Measurements from ENCODE around the gene DONSON. TPM values are rescaled to one million over a fixed set of nuclear protein-coding genes. Genes with fewer than 3 reads are reported as not detected.

DONSON gene
- total RNA-seq, 1 experiment from 2014 or later = 35.3 TPM

- Histone ChIP-seq H3K4ac (ENCODE audit: low read depth, low read length) (no peak overlapping the region), H3T11ph (ENCODE audit: low read length) (no peak overlapping the region), H2BK15ac (ENCODE audit: low read depth, low read length) (no peak overlapping the region), H4K91ac (ENCODE audit: insufficient read length, low read depth, low read length) (no peak overlapping the region), H3K79me1 (ENCODE audit: insufficient read depth, low read depth, low read length, poor library complexity, severe bottlenecking) (no peaks in the 10 kb centered on the region), H3K23me2 (ENCODE audit: insufficient read length, low read depth, low read length, poor library complexity, severe bottlenecking) (no peaks in the 10 kb centered on the region), H3K4me1 (ENCODE audit: insufficient read depth, low read length) (no peaks in the 10 kb centered on the region), H3K79me2 (ENCODE audit: insufficient read depth, low read length) (no peaks in the 10 kb centered on the region), H3K27me3 (ENCODE audit: insufficient read depth, low read length) (no peaks in the 10 kb centered on the region), H3K9me3 (ENCODE audit: control insufficient read depth, low read depth, low read length) (no peaks in the 10 kb centered on the region), H4K20me1 (ENCODE audit: control insufficient read depth, insufficient read depth, insufficient read length) (no peaks in the 10 kb centered on the region), H3K27ac (ENCODE audit: insufficient read length, low read depth, low read length) (no peak overlapping the region), H3K9ac (ENCODE audit: extremely low read depth, insufficient read length, low read length) (no peak overlapping the region), H2BK20ac (ENCODE audit: low read depth, low read length, poor library complexity, severe bottlenecking) (no peak overlapping the region), H3K18ac (ENCODE audit: insufficient read length, low read depth, low read length) (no peak overlapping the region), H2BK5ac (ENCODE audit: insufficient read length, low read length) (no peak overlapping the region), H3K4me2 (ENCODE audit: insufficient read depth, insufficient read length, low read length) (no peak overlapping the region), H4K5ac (ENCODE audit: insufficient read length, low read depth, low read length) (no peak overlapping the region), H2BK12ac (ENCODE audit: insufficient read length, low read depth, low read length) (no peak overlapping the region), H2AFZ (ENCODE audit: low read length) (no peak overlapping the region), H2BK120ac (ENCODE audit: low read depth, low read length, poor library complexity, severe bottlenecking) (no peak overlapping the region), H4K8ac (replicated peaks; ENCODE audit: insufficient read length, low read depth, low read length) (no peak overlapping the region), H3K14ac (ENCODE audit: insufficient read depth, low read length) (no peak overlapping the region), H3K56ac (ENCODE audit: insufficient read length, low read depth, low read length) (no peak overlapping the region), H3K23ac (ENCODE audit: insufficient read length, low read depth, low read length) (no peak overlapping the region), H2AK5ac (ENCODE audit: insufficient read length, low read length) (no peak overlapping the region)
- no CpG with 5 or more reads among the region's 3 CpGs for WGBS (ENCODE audit: extremely low coverage, insufficient read length, low lambda C conversion rate)
- Mint-ChIP-seq H3K27me3 (ENCODE audit: low read depth) (no peaks in the 10 kb centered on the region), H3K27ac (no peak overlapping the region; a peak in 1 of 7 replicates), H3K4me3 (no peak overlapping the region), H3K9me3 (no peaks in the 10 kb centered on the region), H3K4me1 (no peaks in the 10 kb centered on the region), H3K36me3 (ENCODE audit: insufficient read depth in 1 of 3, low read depth in 3 of 3) (peaks cover 32 to 85% (median 73%) of the 10 kb centered on the region in 3 experiments; a peak in 6 of 7 replicates)
- no peak for TF ChIP-seq CTCF (conservative IDR thresholded peaks at IDR 0.05)
- no peak for DNase-seq
Observed at GRCh38 chr21:33572350-33572749, 16.1 kb downstream of the DONSON start.

Data from H9 (cell line).